ENCODE results near the gene FGD3.

GRCh38 chr9:92979283-92980056 is 32.1 kb downstream of the FGD3 start:
- TF ChIP-seq CTCF (IDR thresholded peaks at IDR 0.05) = no peak
- TF ChIP-seq POLR2A (IDR thresholded peaks at IDR 0.05) = no peak

All from right lobe of liver (tissue), 4 donors.